Stimulated activated CD4-positive, alpha-beta T cell treated with anti-CD3 and anti-CD28 coated beads, Interleukin-12 subunit alpha, Interleukin-12 subunit beta, amount 100 ng/mL, for 4 hours (primary cell): Measurements from ENCODE around the gene MIDN.
"Not testable (repeated sequence)": the region's sequence is repeated elsewhere in the genome, so short reads cannot be mapped to it uniquely, and the experiment has no call there.

Experiments
- DNase-seq: peaks from one replicate; pipeline ENCODE4 v3.0.0-alpha.2; 2020

The MIDN gene

DNA sequence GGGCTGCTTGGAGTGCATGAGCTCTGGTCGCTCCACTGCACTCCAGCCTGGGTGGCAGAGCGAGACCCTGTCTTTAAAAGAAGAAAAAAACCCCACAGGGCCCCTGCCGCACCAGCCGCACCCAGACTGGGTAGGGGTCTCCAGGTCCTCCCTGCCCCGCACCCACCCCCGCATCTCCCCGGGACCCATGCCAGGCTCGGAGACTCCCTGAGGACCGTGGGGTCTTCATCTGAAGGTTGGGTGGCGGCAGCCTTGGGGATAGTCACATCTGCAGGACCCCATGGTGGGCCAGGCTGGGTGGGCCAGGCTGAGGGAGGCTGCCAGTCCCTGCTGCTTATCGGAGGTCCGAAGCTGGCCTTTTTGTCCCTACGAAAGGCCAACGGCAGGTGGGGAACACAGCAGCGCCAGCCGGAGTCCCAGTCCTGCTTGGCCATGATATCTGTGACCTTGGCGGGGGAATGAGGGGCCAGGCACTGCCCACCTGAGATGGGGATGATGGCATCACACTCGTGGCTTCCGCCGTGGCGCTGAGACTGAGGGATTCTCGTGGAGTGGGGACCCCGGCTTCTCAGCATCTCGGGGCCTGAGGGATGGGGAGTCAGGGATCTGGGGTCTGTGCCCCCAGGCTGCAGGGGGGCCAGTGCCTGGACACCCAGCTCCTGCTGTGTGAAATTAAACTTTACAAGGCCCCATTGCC, 48.3 kb downstream of the MIDN start:
- no peak for DNase-seq

DNA sequence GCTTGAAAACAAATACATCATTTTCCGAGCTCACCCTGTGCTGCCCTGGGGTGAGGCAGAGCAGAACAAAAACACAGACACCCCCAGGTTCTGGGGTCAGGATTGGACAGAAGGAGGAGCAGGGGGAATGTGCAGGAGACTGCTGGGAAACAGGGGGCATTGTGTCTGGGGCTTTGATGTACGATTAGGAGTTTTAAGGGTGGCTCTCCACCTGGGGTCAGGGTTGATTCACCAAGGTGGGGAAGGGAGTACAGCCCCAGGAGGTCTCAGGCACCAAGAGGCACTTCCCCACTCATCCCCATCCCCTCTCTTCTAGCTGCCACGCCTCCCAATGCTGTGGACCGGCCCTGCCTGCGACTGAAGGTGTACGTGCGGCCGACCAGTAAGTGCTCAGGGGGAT, 49.9 kb downstream of the MIDN start:
- no peak for DNase-seq

DNA sequence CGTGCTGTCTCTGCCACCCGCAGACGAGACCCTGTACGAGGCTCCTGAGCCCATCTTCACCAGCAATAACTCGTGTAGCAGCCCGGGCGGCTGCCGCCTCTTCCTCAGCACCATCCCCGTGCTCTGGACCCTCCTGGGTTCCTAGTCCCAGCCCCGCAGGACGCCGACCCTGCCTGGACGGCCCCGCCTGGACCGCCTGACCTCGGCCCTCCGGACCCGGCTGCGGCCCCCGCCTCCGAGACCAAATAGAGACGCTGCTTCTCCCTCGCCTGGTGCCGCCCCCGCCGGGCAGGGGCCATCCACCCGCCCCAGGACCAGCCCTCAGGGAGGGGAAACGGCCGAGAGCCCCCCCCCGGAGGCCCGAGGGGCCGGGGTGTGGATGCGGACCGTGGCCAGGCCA, 51.4 kb downstream of the MIDN start:
- no peak for DNase-seq

DNA sequence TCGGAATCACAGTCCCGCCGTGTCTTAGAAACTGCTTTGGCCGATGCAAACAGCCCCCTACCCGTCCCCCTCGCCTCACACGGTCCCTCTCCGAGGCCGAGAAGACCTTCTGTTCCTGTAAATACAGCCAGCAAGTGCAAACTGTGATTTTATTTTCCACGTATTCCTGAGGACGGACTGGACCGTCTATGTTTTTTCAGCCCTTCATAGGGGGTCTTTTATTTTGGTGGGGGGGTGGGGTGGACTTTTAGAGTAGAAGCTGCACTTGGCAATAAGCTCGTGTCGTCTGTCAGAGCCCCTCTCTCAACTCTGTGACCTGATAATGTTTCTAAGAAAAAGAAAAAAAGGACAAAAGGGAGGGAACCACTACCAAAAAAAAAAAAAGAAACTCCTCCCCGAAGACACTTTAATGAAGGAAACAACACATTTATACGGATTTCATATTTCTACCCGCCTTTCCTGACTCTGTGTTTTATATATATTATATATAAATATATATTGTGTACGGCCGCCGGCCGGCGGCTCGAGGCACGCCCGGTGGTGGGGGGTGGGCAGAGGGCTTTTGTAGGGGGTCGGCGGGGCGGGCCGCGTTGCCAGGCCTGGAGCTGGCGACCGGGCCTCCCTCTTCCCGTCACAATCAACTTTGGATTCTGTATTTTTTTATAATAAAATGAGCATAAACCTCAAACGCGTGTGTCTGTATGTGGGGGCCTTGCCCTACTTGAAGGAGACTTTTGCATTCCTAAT, 52.5 kb downstream of the MIDN start:
- no peak for DNase-seq

DNA sequence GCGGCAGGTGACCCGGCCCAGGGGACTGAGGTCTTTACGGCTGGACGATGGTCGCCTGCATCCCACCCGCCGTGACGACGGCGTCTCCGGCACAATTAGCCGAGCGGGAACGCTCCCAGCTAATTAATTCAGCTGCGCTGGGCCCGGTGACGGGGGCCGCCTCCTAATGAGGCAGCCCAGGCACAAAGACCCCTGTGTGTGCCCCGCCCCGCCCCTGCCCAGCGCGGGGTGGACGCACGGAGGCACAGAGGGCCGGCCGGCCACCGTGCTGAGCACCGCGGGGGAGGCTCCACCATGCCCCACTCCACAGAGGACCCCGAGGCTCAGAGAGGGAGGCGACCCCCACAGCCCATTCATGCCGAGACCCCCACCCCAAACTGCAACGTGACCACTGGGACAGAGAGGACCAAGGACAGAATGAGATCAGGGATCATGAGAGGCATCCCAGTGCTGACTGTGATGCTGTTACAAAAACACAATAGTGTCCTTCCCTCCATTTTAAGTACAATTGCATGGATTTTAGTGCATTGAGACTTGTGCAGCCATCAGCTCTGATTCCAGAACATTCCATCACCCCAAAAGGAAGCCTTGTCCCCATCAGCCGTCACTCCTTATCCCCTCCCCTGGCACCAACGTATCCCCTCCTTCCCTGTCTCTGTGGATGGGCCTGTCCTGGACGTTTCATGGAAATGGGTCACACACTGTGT, 54.3 kb downstream of the MIDN start:
- no peak for DNase-seq

DNA sequence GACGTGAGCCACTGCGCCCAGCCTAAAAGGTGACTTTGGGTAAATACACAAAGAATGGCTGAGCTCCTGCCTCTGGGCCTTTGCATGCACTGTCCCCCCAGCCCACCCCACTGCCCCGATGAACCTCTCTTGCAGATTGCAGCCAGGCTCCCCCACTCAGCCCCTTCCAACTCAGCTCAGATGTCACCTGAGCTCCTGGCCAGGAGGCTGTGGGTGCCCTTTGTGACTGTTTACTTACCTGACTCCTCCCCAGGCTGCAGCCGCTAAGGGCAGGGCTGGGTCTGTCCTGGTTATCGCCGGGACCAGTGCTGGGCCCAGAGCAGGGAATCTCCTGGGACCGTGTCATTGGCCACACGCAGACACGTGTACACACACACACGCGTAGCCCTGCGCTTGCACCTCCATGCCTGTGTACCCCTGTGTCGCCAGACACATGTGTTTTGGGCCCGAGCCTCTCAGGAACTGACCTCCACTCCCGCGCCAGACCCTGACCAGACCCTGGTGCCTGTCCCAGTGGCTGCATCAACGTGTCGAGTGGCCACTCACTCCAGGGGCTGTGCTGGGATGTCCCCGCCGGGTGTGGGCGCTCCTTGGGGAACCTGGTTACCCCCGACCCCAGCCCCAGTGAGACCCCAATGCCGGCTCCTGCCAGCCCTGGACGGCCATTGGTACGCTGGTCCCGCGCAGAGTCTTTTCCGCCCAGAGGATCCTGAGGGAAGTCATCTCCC, 56.0 kb downstream of the MIDN start:
- DNase-seq: no peak

DNA sequence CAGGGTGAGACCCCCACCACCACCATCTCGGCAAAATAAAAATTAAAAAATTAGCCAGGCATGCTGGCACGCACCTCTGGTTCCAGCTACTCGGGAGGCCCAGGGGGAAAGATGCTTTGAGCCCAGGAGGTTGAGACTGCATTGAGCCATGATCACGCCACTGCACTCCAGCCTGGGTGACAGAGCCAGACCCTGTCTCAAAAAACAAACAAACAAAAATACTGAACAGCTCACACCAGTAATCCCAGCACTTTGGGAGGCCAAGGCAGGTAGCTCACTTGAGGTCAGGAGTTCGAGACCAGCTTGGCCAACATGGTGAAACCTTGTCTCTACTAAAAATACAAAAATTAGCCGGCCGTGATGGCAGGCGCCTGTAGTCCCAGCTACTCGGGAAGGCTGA, 57.0 kb downstream of the MIDN start:
- not testable (repeated sequence) for DNase-seq

DNA sequence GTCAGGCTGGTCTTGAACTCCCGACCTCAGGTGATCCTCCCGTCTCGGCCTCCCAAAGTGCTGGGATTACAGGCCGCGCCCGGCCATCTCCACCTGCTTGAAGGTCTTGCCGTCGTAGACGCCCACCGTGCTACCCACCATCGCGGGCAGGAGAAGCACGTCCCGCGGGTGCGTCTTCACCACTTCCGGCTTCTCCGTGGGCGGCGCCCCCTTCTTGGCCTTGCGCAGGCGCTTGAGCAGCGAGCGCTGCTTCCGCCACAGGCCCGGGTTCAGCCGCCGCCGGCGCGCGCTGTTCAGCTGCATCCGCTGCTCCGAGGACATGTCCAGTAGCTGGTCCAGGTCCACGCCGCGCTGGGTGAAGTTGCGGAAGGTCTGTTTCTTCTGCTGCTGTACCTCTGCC, 58.9 kb downstream of the MIDN start:
- DNase-seq: no peak

DNA sequence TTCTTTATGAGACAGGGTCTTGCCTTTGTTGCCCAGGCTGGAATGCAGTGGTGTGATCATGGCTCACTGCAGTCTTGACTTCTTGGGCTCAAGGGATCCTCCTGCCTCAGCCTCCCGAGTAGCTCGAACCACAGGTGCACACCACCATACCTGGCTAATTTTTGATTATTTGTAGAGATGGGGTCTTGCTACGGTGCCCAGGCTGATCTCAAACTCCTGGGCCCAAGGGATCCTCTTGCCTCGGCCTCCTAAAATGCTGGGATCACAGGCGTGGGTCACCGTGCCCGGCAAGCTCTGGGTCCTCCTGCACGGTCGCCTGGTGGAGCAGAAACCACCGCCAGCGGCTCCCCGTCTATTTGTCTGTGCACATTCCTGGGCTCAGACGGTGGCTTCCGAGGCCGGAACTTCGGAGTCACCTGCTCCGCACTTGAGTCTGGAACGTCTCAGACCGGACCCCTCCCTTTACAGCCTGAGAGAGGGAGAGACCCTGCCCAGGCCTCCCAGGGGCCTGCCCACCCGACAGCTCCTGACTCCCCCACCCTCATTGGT, 59.4 kb downstream of the MIDN start:
- no peak for DNase-seq

DNA sequence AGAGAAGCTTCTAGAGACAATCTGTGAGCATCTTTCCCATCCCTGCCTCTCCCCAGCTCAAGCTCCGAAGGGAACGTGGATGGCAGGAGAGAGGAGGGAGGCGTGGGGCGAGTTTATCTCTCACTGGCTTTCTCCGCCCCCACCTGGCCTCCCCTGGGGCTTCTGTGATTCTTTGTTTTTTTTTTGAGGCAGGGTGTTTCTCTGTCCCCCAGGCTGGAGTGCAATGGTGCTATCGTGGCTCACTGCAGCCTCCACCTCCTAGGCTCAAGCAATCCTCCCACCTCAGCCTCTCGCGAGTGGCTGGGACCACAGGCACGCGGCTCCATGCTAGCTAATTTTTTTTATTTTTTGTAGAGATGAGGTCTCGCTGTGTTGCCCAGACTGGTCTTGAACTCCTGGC, 60.3 kb downstream of the MIDN start:
- DNase-seq: no peak
